HepG2 (cell line): ENCODE data around the gene CCBE1. TPM values are rescaled to one million over a fixed set of nuclear protein-coding genes. Genes with fewer than 3 reads are reported as not detected.
A peak's percentile ranks its signal among the peaks of the same experiment; 100 is the strongest.

Source experiments
- ARNTL ChIP-seq: sonication (generic); formaldehyde crosslinking; IDR thresholded peaks from 2 replicates; pipeline ENCODE4 v1.4.0; 2020; ENCODE audit warnings: mild to moderate bottlenecking, missing genetic modification reagents
- DMTF1 ChIP-seq: sonication (generic); formaldehyde crosslinking; IDR thresholded peaks from 2 replicates; pipeline ENCODE4 v1.4.0; 2020; ENCODE audit warnings: mild to moderate bottlenecking, missing genetic modification reagents
- DNMT3B ChIP-seq: conservative IDR thresholded peaks from 2 replicates; pipeline ENCODE4 v1.6.1; 2016; ENCODE audit warnings: missing biosample characterization, control low read depth
- GZF1 ChIP-seq: sonication (generic); formaldehyde crosslinking; IDR thresholded peaks from 2 replicates; pipeline ENCODE4 v1.5.1; 2020; ENCODE audit warnings: mild to moderate bottlenecking, missing genetic modification reagents
- LBX2 ChIP-seq: sonication (generic); formaldehyde crosslinking; IDR thresholded peaks from 2 replicates; pipeline ENCODE4 v1.5.0; 2020; ENCODE audit warnings: missing genetic modification reagents, mild to moderate bottlenecking, borderline replicate concordance
- MEIS2 ChIP-seq: sonication (generic); formaldehyde crosslinking; IDR thresholded peaks from 2 replicates; pipeline ENCODE4 v1.9.0; 2021; ENCODE audit warnings: mild to moderate bottlenecking, missing genetic modification reagents
- MTA1 ChIP-seq: sonication (generic); formaldehyde crosslinking; IDR thresholded peaks from 2 replicates; pipeline ENCODE4 v1.4.0; 2020; ENCODE audit warnings: missing genetic modification reagents, mild to moderate bottlenecking, borderline replicate concordance
- SOX6 ChIP-seq, 2 experiments: fragments of 450-650 bp in 1 of 2; sonication (generic) in 1 of 2; formaldehyde crosslinking in 1 of 2; IDR thresholded peaks; 2 replicates each; pipeline versions ENCODE4 v1.4.0 to v1.6.1; 2017 to 2020; ENCODE audit warnings: antibody characterized with exemption in 1 of 2, mild to moderate bottlenecking in 1 of 2, missing genetic modification reagents in 1 of 2
- TERF1 ChIP-seq: sonication (generic); formaldehyde crosslinking; IDR thresholded peaks from 2 replicates; pipeline ENCODE4 v1.8.0; 2022; ENCODE audit warnings: mild to moderate bottlenecking, missing genetic modification reagents, moderate library complexity
- YEATS2 ChIP-seq: sonication (generic); formaldehyde crosslinking; IDR thresholded peaks from 2 replicates; pipeline ENCODE4 v1.4.0; 2020; ENCODE audit warnings: missing genetic modification reagents, borderline replicate concordance
- ZNF207 ChIP-seq: fragments of 450-650 bp; IDR thresholded peaks from 2 replicates; pipeline ENCODE4 v1.6.1; 2016; ENCODE audit warnings: antibody characterized with exemption, borderline replicate concordance
- ZNF281 ChIP-seq: sonication (generic); formaldehyde crosslinking; IDR thresholded peaks from 2 replicates; pipeline ENCODE4 v1.4.0; 2020; ENCODE audit warnings: missing genetic modification reagents, borderline replicate concordance
- ZNF574 ChIP-seq: sonication (generic); formaldehyde crosslinking; IDR thresholded peaks from 2 replicates; pipeline ENCODE4 v1.4.0; 2020; ENCODE audit warnings: missing genetic modification reagents
- ZNF800 ChIP-seq: sonication (generic); formaldehyde crosslinking; IDR thresholded peaks from 2 replicates; pipeline ENCODE4 v1.4.0; 2020; ENCODE audit warnings: missing genetic modification reagents
- polyA plus RNA-seq, 8 experiments: library from polyadenylated mRNA; depleted of rRNA in 3 of 8; stranded (reverse) in 7 of 8; unstranded in 1 of 8; fragments of >200 nt; fragmentation: Illumina TruSeq in 4 of 8; extraction: Trizol in 4 of 8; gene quantifications; 2 replicates each; pipeline versions ENCODE4 v1.2.1 to v1.2.3, GENCODE V29; 2011 to 2016; ENCODE audit warnings: low read depth in 4 of 8, missing spikeins in 1 of 8, mixed read lengths in 1 of 8; ENCODE audit not compliant: insufficient read depth in 1 of 8
- total RNA-seq, 5 experiments: library from RNA; depleted of rRNA; stranded (reverse); fragments of >200 nt; fragmentation: Illumina TruSeq; extraction: Trizol; gene quantifications; 2 replicates each; pipeline ENCODE4 v1.2.3, GENCODE V29; 2016; ENCODE audit warnings: low read depth in 1 of 5

CCBE1 gene
- total and polyA plus RNA-seq, 2 of the 13 experiments (the other 11 are each of a cell fraction or from before 2014, with no cell fraction given): not detected

GRCh38 chr18:59453468-59453961 lies 243.7 kb downstream of the CCBE1 start (continued):
- TF ChIP-seq TERF1 (CRISPR knock-in tag) (no peak), MTA1 (no peak), DMTF1 (no peak), MEIS2 (CRISPR knock-in tag) (peak; percentile 62; the same call in 1 of the 2 replicates), LBX2 (CRISPR knock-in tag) (no peak), ZNF207 (no peak), SOX6 (IDR thresholded peaks at IDR 0.05) (no peak), SOX6 (CRISPR knock-in tag; IDR thresholded peaks at IDR 0.05) (peak; percentile 95), DNMT3B (CRISPR knock-in tag) (no peak), ZNF281 (CRISPR knock-in tag) (peak; percentile 53; the same call in 1 of the 2 replicates), ARNTL (0 out of 2 replicates have a peak, but pooled peaks have one; percentile 16), YEATS2 (CRISPR knock-in tag) (no peak), ZNF800 (CRISPR knock-in tag) (no peak), ZNF574 (no peak), GZF1 (CRISPR knock-in tag) (no peak)
